Osteoblast (primary cell): ENCODE data around the gene SERF2. TPM values are rescaled to one million over a fixed set of nuclear protein-coding genes. Genes with fewer than 3 reads are reported as not detected.
A peak's percentile ranks its signal among the peaks of the same experiment; 100 is the strongest.

Source experiments
- DNase-seq: peaks from one replicate; pipeline ENCODE4 v3.0.0; 2011; ENCODE audit warnings: low spot score, mixed read lengths; ENCODE audit not compliant: insufficient read length; ENCODE audit errors: missing footprints
- H2AFZ ChIP-seq: 2 replicates; pipeline ENCODE4 v1.6.0; 2011; ENCODE audit warnings: mild to moderate bottlenecking, low read length
- H3K27ac ChIP-seq: 2 replicates; pipeline ENCODE4 v1.5.1; 2011; ENCODE audit warnings: mild to moderate bottlenecking, low read depth, low read length, moderate library complexity
- H3K27me3 ChIP-seq: 2 replicates; pipeline ENCODE4 v1.6.0; 2012; ENCODE audit warnings: mild to moderate bottlenecking, control low read depth, inconsistent platforms, low read length, moderate library complexity; ENCODE audit not compliant: insufficient read depth
- H3K36me3 ChIP-seq: 2 replicates; pipeline ENCODE4 v1.5.1; 2011; ENCODE audit warnings: mild to moderate bottlenecking, low read length, control low read depth, moderate library complexity; ENCODE audit not compliant: insufficient read depth
- H3K4me1 ChIP-seq: 2 replicates; pipeline ENCODE4 v1.5.1; 2011; ENCODE audit warnings: mild to moderate bottlenecking, low read length, control low read depth, moderate library complexity; ENCODE audit not compliant: insufficient read depth
- H3K4me2 ChIP-seq: 2 replicates; pipeline ENCODE4 v1.6.0; 2011; ENCODE audit warnings: mild to moderate bottlenecking, low read length; ENCODE audit not compliant: insufficient read depth
- H3K4me3 ChIP-seq: fragments of 200-600 bp; sonication (generic); 3 replicates; pipeline ENCODE4 v1.5.1; 2012; ENCODE audit warnings: mild to moderate bottlenecking, low read length, inconsistent platforms; ENCODE audit not compliant: insufficient read depth
- H3K79me2 ChIP-seq: 2 replicates; pipeline ENCODE4 v1.6.0; 2012; ENCODE audit warnings: mild to moderate bottlenecking, low read length, control low read depth, inconsistent platforms; ENCODE audit not compliant: insufficient read depth
- H3K9me3 ChIP-seq: 2 replicates; pipeline ENCODE4 v1.5.1; 2011; ENCODE audit warnings: low read depth, low read length, control low read depth
- H4K20me1 ChIP-seq: 2 replicates; pipeline ENCODE4 v1.6.0; 2012; ENCODE audit warnings: mild to moderate bottlenecking, low read length, control low read depth; ENCODE audit not compliant: insufficient read depth
- small RNA-seq: library from RNA; depleted of rRNA; stranded (forward); fragments of <200 nt; gene quantifications from one replicate; pipeline ENCODE3, GENCODE V24; 2012
- total RNA-seq: library from RNA; depleted of rRNA; stranded (reverse); fragments of >200 nt; gene quantifications from 2 replicates; pipeline ENCODE4 v1.2.3, GENCODE V29; 2012
- TF ChIP-seq, protein P1 (sequence below): IDR thresholded peaks from 2 replicates; pipeline ENCODE4 v1.5.1; 2011; ENCODE audit warnings: mild to moderate bottlenecking, low read depth, low read length, moderate library complexity; ENCODE audit errors: extremely low read depth

SERF2 gene
- total RNA-seq, 1 donor = 432 TPM

DNA sequence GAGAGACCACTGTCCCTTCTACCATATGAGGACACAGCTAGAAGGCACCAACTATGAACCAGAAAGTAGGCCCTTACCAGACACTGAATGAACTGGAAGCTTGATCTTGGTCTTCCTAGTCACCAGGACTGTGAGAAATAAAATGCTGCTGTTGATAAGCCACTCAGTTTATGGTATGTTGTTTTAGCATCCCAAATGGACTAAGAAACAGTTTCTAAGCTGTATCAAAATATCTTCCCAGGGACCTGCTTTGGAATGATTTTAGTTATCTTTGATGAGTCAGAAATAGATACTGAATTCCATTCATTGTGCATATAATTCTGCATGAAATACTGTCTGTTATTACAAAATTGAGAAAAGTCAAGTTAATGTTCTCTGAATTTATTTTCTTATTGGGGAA is 53.3 kb downstream of the SERF2 start:
- no peaks in the 10 kb centered on the region for H3K79me2 ChIP-seq
- peaks cover 4% of the 10 kb centered on the region for H3K4me1 ChIP-seq
- H3K36me3 ChIP-seq = peaks cover 3% of the 10 kb centered on the region
- peak overlapping the region; percentile 43 for H3K27ac ChIP-seq
- H2AFZ ChIP-seq = no peak overlapping the region
- H3K4me3 ChIP-seq = no peak overlapping the region
- no peaks in the 10 kb centered on the region for H3K9me3 ChIP-seq
- H4K20me1 ChIP-seq = no peaks in the 10 kb centered on the region
- no peak overlapping the region for H3K4me2 ChIP-seq
- TF ChIP-seq, protein P1, sequence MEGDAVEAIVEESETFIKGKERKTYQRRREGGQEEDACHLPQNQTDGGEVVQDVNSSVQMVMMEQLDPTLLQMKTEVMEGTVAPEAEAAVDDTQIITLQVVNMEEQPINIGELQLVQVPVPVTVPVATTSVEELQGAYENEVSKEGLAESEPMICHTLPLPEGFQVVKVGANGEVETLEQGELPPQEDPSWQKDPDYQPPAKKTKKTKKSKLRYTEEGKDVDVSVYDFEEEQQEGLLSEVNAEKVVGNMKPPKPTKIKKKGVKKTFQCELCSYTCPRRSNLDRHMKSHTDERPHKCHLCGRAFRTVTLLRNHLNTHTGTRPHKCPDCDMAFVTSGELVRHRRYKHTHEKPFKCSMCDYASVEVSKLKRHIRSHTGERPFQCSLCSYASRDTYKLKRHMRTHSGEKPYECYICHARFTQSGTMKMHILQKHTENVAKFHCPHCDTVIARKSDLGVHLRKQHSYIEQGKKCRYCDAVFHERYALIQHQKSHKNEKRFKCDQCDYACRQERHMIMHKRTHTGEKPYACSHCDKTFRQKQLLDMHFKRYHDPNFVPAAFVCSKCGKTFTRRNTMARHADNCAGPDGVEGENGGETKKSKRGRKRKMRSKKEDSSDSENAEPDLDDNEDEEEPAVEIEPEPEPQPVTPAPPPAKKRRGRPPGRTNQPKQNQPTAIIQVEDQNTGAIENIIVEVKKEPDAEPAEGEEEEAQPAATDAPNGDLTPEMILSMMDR = no peak
- H3K27me3 ChIP-seq = no peaks in the 10 kb centered on the region
- DNase-seq = peak; percentile 46

Small RNA genes within 50 kb of the gene (small RNA-seq; reads per million reads assigned to genes)
- not detected for gene MIR1282

Other genes starting within 250 kb of the SERF2 start
- 20.3 and 45.1 TPM in 2 replicates for gene PPIP5K1, start 202.1 kb upstream of the SERF2 start, total RNA-seq
- gene CKMT1B, start 198.3 kb upstream of the SERF2 start, total RNA-seq = not detected in 2 replicates
- under 0.01 TPM in 2 replicates for gene STRC, start 173.5 kb upstream of the SERF2 start, total RNA-seq
- gene CATSPER2, start 143.5 kb upstream of the SERF2 start, total RNA-seq = 1.1 and 3.8 TPM in 2 replicates
- not detected in 2 replicates for gene CKMT1A, start 98.5 kb upstream of the SERF2 start, total RNA-seq
- 160 and 173 TPM in 2 replicates for gene PDIA3, start 45.9 kb upstream of the SERF2 start, total RNA-seq
- 1.2 and 3.6 TPM in 2 replicates for gene ELL3, start 15.4 kb upstream of the SERF2 start, total RNA-seq
- not detected in 2 replicates for gene SERINC4, start 7.9 kb downstream of the SERF2 start, total RNA-seq
- gene HYPK, start 8.3 kb downstream of the SERF2 start, total RNA-seq = 5.4 and 6.5 TPM in 2 replicates
- gene MFAP1, start 32.4 kb downstream of the SERF2 start, total RNA-seq = 14.7 and 16.6 TPM in 2 replicates
- gene WDR76, start 34.7 kb downstream of the SERF2 start, total RNA-seq = 6.5 and 7.6 TPM in 2 replicates